HepG2 (cell line): Measurements from ENCODE around the gene ENTPD1. TPM values are rescaled to one million over a fixed set of nuclear protein-coding genes. Genes with fewer than 3 reads are reported as not detected.

Experiments
- ATAC-seq: fragments of 200-7000 bp; cut with Tn5 transposase; 3 replicates; pipeline ENCODE4 v1.9.1; 2020; ENCODE audit warnings: mild to moderate bottlenecking, moderate library complexity
- BruUV-seq: library from RNA; stranded (reverse); fragments of 400-500 nt; replicated peaks from 2 replicates; lab custom pipeline; 2021; lab: Mats Ljungman, UMichigan
- CTCF ChIA-PET: fragments of 300-600 bp; formaldehyde crosslinking; extraction: SDS; loops from one replicate; lab custom pipeline; 2021; ENCODE audit warnings: low total read pairs, inconsistent platforms, low intra/inter-chr PET ratio; lab: Yijun Ruan, JAX
- POLR2A ChIA-PET: fragments of 350-600 bp; sonication (Branson Sonifier 250); formaldehyde crosslinking; loops from one replicate; lab custom pipeline; 2020; ENCODE audit warnings: antibody characterized with exemption, inconsistent platforms; lab: Yijun Ruan, JAX
- DNase-seq: peaks from one replicate; pipeline ENCODE4 v3.0.0-alpha.2; 2015; ENCODE audit warnings: low spot score
- FAIRE-seq: peaks from 3 replicates; lab custom pipeline; 2011; peaks lifted over from hg19 to GRCh38; lab: Jason Lieb, UNC
- H2AFZ ChIP-seq: one replicate; pipeline ENCODE4 v1.6.1; 2011; ENCODE audit warnings: low read length, inconsistent platforms
- H3K27ac ChIP-seq: fragments of 300-600 bp; 3 replicates; pipeline ENCODE4 v1.8.0; 2011; ENCODE audit warnings: mixed run types, mild to moderate bottlenecking, mixed read lengths, low read length, inconsistent platforms; ENCODE audit not compliant: insufficient read depth; ENCODE audit errors: extremely low read length
- H3K27me3 ChIP-seq, 2 experiments: fragments of 200-600 bp in 1 of 2; 2 replicates in 1 of 2; 3 replicates in 1 of 2; pipeline versions ENCODE4 v1.6.0 to v1.8.0; 2011; ENCODE audit warnings: low read length in 2 of 2, mild to moderate bottlenecking in 2 of 2, moderate library complexity in 2 of 2, inconsistent platforms in 1 of 2; ENCODE audit not compliant: insufficient read depth in 2 of 2, control insufficient read depth in 1 of 2
- H3K36me3 ChIP-seq, 2 experiments: fragments of 200-600 bp in 1 of 2; replicated peaks in 1 of 2; 2 replicates in 1 of 2; 3 replicates in 1 of 2; pipeline versions ENCODE4 v1.5.1 to v1.8.0; 2011; ENCODE audit warnings: low read length in 2 of 2, inconsistent platforms in 1 of 2; ENCODE audit not compliant: insufficient read depth in 2 of 2, control insufficient read depth in 1 of 2
- H3K4me1 ChIP-seq: 2 replicates; pipeline ENCODE4 v1.5.1; 2012; ENCODE audit warnings: low read length, inconsistent platforms; ENCODE audit not compliant: insufficient read depth
- H3K4me2 ChIP-seq: 2 replicates; pipeline ENCODE4 v1.6.0; 2011; ENCODE audit warnings: low read depth, low read length, inconsistent platforms
- H3K4me3 ChIP-seq, 3 experiments: fragments of 200-600 bp in 1 of 3; sonication (generic), shearing (Covaris generic) in 1 of 3; replicated peaks in 1 of 3; 2 replicates each; pipeline ENCODE4 v1.5.1; 2011 to 2016; ENCODE audit warnings: low read length in 3 of 3, inconsistent platforms in 2 of 3, low read depth in 2 of 3, mild to moderate bottlenecking in 2 of 3, control low read depth in 1 of 3, mixed read lengths in 1 of 3; ENCODE audit not compliant: insufficient read depth in 1 of 3
- H3K79me2 ChIP-seq: one replicate; pipeline ENCODE4 v1.6.1; 2011; ENCODE audit warnings: low read length, inconsistent platforms; ENCODE audit not compliant: insufficient read depth
- H3K9ac ChIP-seq: 2 replicates; pipeline ENCODE4 v1.6.0; 2011; ENCODE audit warnings: mild to moderate bottlenecking, low read depth, low read length, inconsistent platforms; ENCODE audit not compliant: insufficient read depth
- H3K9me3 ChIP-seq: 2 replicates; pipeline ENCODE4 v1.5.1; 2012; ENCODE audit warnings: mild to moderate bottlenecking, low read length
- H4K20me1 ChIP-seq: 2 replicates; pipeline ENCODE4 v1.6.0; 2011; ENCODE audit warnings: inconsistent platforms, mild to moderate bottlenecking, low read length, moderate library complexity; ENCODE audit not compliant: insufficient read depth
- ELF4 ChIP-seq: sonication (generic); formaldehyde crosslinking; IDR thresholded peaks from 2 replicates; pipeline ENCODE4 v1.5.0; 2020; ENCODE audit warnings: missing genetic modification reagents, mild to moderate bottlenecking, moderate library complexity, borderline replicate concordance
- MTERF4 ChIP-seq: sonication (generic); formaldehyde crosslinking; IDR thresholded peaks from 2 replicates; pipeline ENCODE4 v1.8.0; 2023; ENCODE audit warnings: mild to moderate bottlenecking, missing genetic modification reagents
- NFATC3 ChIP-seq: sonication (generic); formaldehyde crosslinking; IDR thresholded peaks from 2 replicates; pipeline ENCODE4 v1.5.1; 2020; ENCODE audit warnings: mild to moderate bottlenecking, missing genetic modification reagents
- PRDM10 ChIP-seq: sonication (generic); formaldehyde crosslinking; IDR thresholded peaks from 2 replicates; pipeline ENCODE4 v1.4.0; 2020; ENCODE audit warnings: low read depth, missing genetic modification reagents
- SP140L ChIP-seq: sonication (generic); formaldehyde crosslinking; IDR thresholded peaks from 2 replicates; pipeline ENCODE4 v1.4.0; 2020; ENCODE audit warnings: missing genetic modification reagents, borderline replicate concordance
- SRF ChIP-seq: IDR thresholded peaks from 2 replicates; pipeline ENCODE4 v1.6.1; 2011; ENCODE audit warnings: mild to moderate bottlenecking, low read depth, low read length, moderate library complexity
- XRCC5 ChIP-seq: fragments of 200-400 bp; formaldehyde crosslinking; optimal IDR thresholded peaks from 2 replicates; pipeline ENCODE3; 2017; ENCODE audit warnings: mild to moderate bottlenecking, low read length
- ZFP1 ChIP-seq: IDR thresholded peaks from 2 replicates; pipeline ENCODE4 v1.6.1; 2016
- ZMYM2 ChIP-seq: sonication (generic); formaldehyde crosslinking; IDR thresholded peaks from 2 replicates; pipeline ENCODE4 v1.8.0; 2022; ENCODE audit warnings: mild to moderate bottlenecking, missing genetic modification reagents
- ZNF12 ChIP-seq: sonication (generic); formaldehyde crosslinking; IDR thresholded peaks from 2 replicates; pipeline ENCODE4 v1.5.0; 2020; ENCODE audit warnings: missing genetic modification reagents
- ZNF468 ChIP-seq: sonication (generic); formaldehyde crosslinking; IDR thresholded peaks from 2 replicates; pipeline ENCODE4 v1.8.0; 2022; ENCODE audit warnings: mild to moderate bottlenecking, moderate library complexity, missing genetic modification reagents
- ZNF543 ChIP-seq: sonication (generic); formaldehyde crosslinking; IDR thresholded peaks from 2 replicates; pipeline ENCODE4 v1.4.0; 2020; ENCODE audit warnings: mild to moderate bottlenecking, missing genetic modification reagents
- WGBS: methylation state at CpG from one replicate; pipeline ENCODE4 v1.1.6; 2017; ENCODE audit warnings: low lambda C conversion rate; 5-methylcytosine and 5-hydroxymethylcytosine counted together
- in situ Hi-C: cut with HindIII; loops from 2 replicates; pipeline ENCODE4 v1.10.0; 2017; ENCODE audit warnings: low pct_unique_long_range_greater_than_20kb; ENCODE audit not compliant: extremely low pct_ligation_motif_present
- intact Hi-C: fragments of 100-400 bp; cut with micrococcal nuclease; formaldehyde crosslinking; loops from one replicate; pipeline ENCODE4 v1.10.0; 2022; ENCODE audit not compliant: unreplicated experiment
- polyA plus RNA-seq, 8 experiments: library from polyadenylated mRNA; depleted of rRNA in 3 of 8; stranded (reverse) in 7 of 8; unstranded in 1 of 8; fragments of >200 nt; fragmentation: Illumina TruSeq in 4 of 8; extraction: Trizol in 4 of 8; gene quantifications; 2 replicates each; pipeline versions ENCODE4 v1.2.1 to v1.2.3, GENCODE V29; 2011 to 2016; ENCODE audit warnings: low read depth in 4 of 8, missing spikeins in 1 of 8, mixed read lengths in 1 of 8; ENCODE audit not compliant: insufficient read depth in 1 of 8
- total RNA-seq, 5 experiments: library from RNA; depleted of rRNA; stranded (reverse); fragments of >200 nt; fragmentation: Illumina TruSeq; extraction: Trizol; gene quantifications; 2 replicates each; pipeline ENCODE4 v1.2.3, GENCODE V29; 2016; ENCODE audit warnings: low read depth in 1 of 5
- TF ChIP-seq, protein P1 (sequence below): sonication (generic); formaldehyde crosslinking; IDR thresholded peaks from 2 replicates; pipeline ENCODE4 v1.5.0; 2020; ENCODE audit warnings: mild to moderate bottlenecking, missing genetic modification reagents, moderate library complexity
- TF ChIP-seq, protein P2 (sequence below): sonication (generic); formaldehyde crosslinking; IDR thresholded peaks from 2 replicates; pipeline ENCODE4 v1.4.0; 2020; ENCODE audit warnings: missing genetic modification reagents

Gene ENTPD1
- total and polyA plus RNA-seq, 2 of the 13 experiments (the other 11 are each of a cell fraction or from before 2014, with no cell fraction given): 0.07 TPM

DNA sequence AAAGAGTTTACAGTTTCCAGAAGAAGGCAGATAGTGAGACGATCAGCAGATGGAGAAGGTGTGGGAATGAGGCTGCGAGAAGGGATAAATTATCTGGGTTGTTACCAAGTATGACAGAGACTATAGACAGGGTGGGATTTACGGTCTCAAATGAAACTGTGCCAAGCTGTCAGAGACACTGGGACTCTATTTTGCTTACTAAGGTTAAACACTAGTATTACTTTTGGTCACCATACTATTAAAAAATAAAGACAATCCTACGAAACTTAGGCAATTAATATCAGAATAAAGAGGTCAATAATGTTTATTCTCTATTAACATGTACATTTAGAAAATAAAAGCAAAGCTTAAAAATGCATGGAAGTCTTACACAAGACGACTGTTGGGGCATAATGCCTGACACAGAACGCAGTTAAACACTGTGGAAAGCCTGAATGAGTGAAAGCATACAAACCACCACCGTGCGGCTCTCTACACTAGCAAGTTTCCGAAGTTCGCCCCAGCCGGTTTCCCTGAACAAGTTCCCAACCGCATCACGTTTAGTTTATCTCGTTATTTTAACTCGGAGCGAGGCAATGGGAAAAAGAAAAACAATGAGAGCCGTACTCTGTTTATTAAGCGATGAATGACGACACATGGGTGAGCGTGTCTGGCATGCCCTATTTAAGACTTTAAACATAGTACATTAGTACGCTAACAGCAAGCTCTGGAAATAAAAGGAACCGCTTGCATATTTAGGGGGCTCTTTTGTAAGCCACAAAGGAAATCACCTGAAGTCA is 150.9 kb downstream of the ENTPD1 start:
- in situ Hi-C loops (no loop called here), intact Hi-C loops (loop anchor here (5.0 kb wide), 1 partner anchor 535 kb away; no protein-coding TSS in a partner anchor)
- Histone ChIP-seq H3K27ac (peak overlapping the region; percentile 67), H3K4me2 (peak overlapping the region; percentile 82), H3K9ac (peak overlapping the region; percentile 65), H3K36me3 (peaks cover 0 to 8% of the 10 kb centered on the region in 2 experiments; a peak in 2 of 5 replicates), H3K4me1 (peaks cover 38% of the 10 kb centered on the region), H4K20me1 (no peaks in the 10 kb centered on the region), H3K9me3 (no peaks in the 10 kb centered on the region), H3K79me2 (peaks cover 6% of the 10 kb centered on the region), H3K27me3 (no peaks in the 10 kb centered on the region), H2AFZ (peak overlapping the region; percentile 92), H3K4me3 (peak overlapping the region; percentile 48 to 77 (median 54))
- ATAC-seq: peak; percentile 82
- ChIA-PET CTCF (interaction anchor here (1.6 kb wide), 1 partner anchor 213 kb away, joined by 5 read pairs; the partner anchor contains the start of gene TCTN3), POLR2A (interaction anchor here (1.7 to 2.0 kb wide), 2 partner anchors 41 to 223 kb away, joined by 8 to 11 read pairs; partner anchors contain the start of gene ZNF518A)
- BruUV-seq: no TSS peak
- WGBS: 13% methylated on average over 22 of the region's 22 CpGs
- FAIRE-seq: peak; percentile 63
- peak; percentile 58 for DNase-seq
- peak; percentile 5 for TF ChIP-seq XRCC5
- TF ChIP-seq ZMYM2 (CRISPR knock-in tag): peak; percentile 53; the same call in 1 of the 2 replicates
- TF ChIP-seq NFATC3 (CRISPR knock-in tag): 0 out of 2 replicates have a peak, but pooled peaks have one; percentile 54
- TF ChIP-seq ELF4 (CRISPR knock-in tag): 0 out of 2 replicates have a peak, but pooled peaks have one; percentile 15
- no peak for TF ChIP-seq PRDM10 (CRISPR knock-in tag)
- TF ChIP-seq ZFP1: no peak
- TF ChIP-seq MTERF4: no peak
- TF ChIP-seq SP140L (CRISPR knock-in tag): 0 out of 2 replicates have a peak, but pooled peaks have one; percentile 5
- TF ChIP-seq SRF: no peak
- TF ChIP-seq, protein P1, sequence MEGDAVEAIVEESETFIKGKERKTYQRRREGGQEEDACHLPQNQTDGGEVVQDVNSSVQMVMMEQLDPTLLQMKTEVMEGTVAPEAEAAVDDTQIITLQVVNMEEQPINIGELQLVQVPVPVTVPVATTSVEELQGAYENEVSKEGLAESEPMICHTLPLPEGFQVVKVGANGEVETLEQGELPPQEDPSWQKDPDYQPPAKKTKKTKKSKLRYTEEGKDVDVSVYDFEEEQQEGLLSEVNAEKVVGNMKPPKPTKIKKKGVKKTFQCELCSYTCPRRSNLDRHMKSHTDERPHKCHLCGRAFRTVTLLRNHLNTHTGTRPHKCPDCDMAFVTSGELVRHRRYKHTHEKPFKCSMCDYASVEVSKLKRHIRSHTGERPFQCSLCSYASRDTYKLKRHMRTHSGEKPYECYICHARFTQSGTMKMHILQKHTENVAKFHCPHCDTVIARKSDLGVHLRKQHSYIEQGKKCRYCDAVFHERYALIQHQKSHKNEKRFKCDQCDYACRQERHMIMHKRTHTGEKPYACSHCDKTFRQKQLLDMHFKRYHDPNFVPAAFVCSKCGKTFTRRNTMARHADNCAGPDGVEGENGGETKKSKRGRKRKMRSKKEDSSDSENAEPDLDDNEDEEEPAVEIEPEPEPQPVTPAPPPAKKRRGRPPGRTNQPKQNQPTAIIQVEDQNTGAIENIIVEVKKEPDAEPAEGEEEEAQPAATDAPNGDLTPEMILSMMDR (CRISPR knock-in tag): peak; percentile 46
- TF ChIP-seq, protein P2, sequence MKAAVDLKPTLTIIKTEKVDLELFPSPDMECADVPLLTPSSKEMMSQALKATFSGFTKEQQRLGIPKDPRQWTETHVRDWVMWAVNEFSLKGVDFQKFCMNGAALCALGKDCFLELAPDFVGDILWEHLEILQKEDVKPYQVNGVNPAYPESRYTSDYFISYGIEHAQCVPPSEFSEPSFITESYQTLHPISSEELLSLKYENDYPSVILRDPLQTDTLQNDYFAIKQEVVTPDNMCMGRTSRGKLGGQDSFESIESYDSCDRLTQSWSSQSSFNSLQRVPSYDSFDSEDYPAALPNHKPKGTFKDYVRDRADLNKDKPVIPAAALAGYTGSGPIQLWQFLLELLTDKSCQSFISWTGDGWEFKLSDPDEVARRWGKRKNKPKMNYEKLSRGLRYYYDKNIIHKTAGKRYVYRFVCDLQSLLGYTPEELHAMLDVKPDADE (CRISPR knock-in tag): no peak
- TF ChIP-seq ZNF468 (CRISPR knock-in tag): no peak
- TF ChIP-seq ZNF12 (CRISPR knock-in tag): no peak
- 0 out of 2 replicates have a peak, but pooled peaks have one; percentile 7 for TF ChIP-seq ZNF543
